ENCODE data around the gene EMCN. TPM values are rescaled to one million over a fixed set of nuclear protein-coding genes. Genes with fewer than 3 reads are reported as not detected.

Gene EMCN
- polyA plus RNA-seq, 2 of the 4 experiments (the other 2 are of a cell fraction) = not detected

GRCh38 chr4:100414016-100414790 is 103.6 kb downstream of the EMCN start:
- Histone ChIP-seq H3K4me2 (no peak overlapping the region), H3K4me1 (no peaks in the 10 kb centered on the region), H3K4me3 (no peak overlapping the region), H3K9me3 (no peaks in the 10 kb centered on the region), H3K27ac (no peak overlapping the region)
- no peak for FAIRE-seq
- 66% methylated on average over 3 of the region's 3 CpGs for WGBS (ENCODE audit: missing lambda C conversion rate)
- TF ChIP-seq ZC3H11A (IDR thresholded peaks at IDR 0.05) (no peak), HEYL (CRISPR knock-in tag; IDR thresholded peaks at IDR 0.05) (no peak), MAZ (IDR thresholded peaks at IDR 0.05; ENCODE audit: borderline replicate concordance, low read depth, low read length) (no peak), ELK1 (IDR thresholded peaks at IDR 0.05; ENCODE audit: low read depth, low read length) (no peak), USF2 (IDR thresholded peaks at IDR 0.05) (no peak), FOSB (CRISPR knock-in tag; IDR thresholded peaks at IDR 0.05) (no peak), PBX3 (IDR thresholded peaks at IDR 0.05) (no peak), HMGXB4 (CRISPR knock-in tag; IDR thresholded peaks at IDR 0.05; ENCODE audit: borderline replicate concordance) (no peak)
- POLR2A ChIA-PET = no interaction called here
- no peak for DNase-seq (ENCODE audit: low read depth in 1 of 2, low spot score in 1 of 2)
- ATAC-seq = no peak
- CTCF ChIA-PET = interaction anchor here (1.0 kb wide), 1 partner anchor 41 kb away, joined by 3 read pairs; no protein-coding TSS in a partner anchor

- CTCF ChIA-PET = no interaction called here
- ATAC-seq (no peak), FAIRE-seq (no peak), DNase-seq (ENCODE audit: low read depth in 1 of 2, low spot score in 1 of 2) (no peak)
- H3K4me2 ChIP-seq = no peak overlapping the region
- WGBS (ENCODE audit: missing lambda C conversion rate) = 30% methylated on average over 1 of the region's 1 CpG
- H3K9me3 ChIP-seq = no peaks in the 10 kb centered on the region
- H3K27ac ChIP-seq = no peak overlapping the region
- H3K4me1 ChIP-seq = no peaks in the 10 kb centered on the region
- H3K4me3 ChIP-seq = no peak overlapping the region
- POLR2A ChIA-PET = no interaction called here
- no peak for TF ChIP-seq SREBF2 (IDR thresholded peaks at IDR 0.05)
- TF ChIP-seq ZC3H11A (IDR thresholded peaks at IDR 0.05) = no peak
- TF ChIP-seq ZSCAN20 (CRISPR knock-in tag; IDR thresholded peaks at IDR 0.05) = no peak
- TF ChIP-seq EHF (CRISPR knock-in tag; IDR thresholded peaks at IDR 0.05) = no peak
- TF ChIP-seq POLR2AphosphoS2 (conservative IDR thresholded peaks at IDR 0.05; ENCODE audit: low read length) = no peak
- TF ChIP-seq EP300 (IDR thresholded peaks at IDR 0.05) = no peak
- no peak for TF ChIP-seq REST (IDR thresholded peaks at IDR 0.05)
- no peak for TF ChIP-seq RAD21 (conservative IDR thresholded peaks at IDR 0.05 in 1 of 2, IDR thresholded peaks at IDR 0.05 in 1 of 2)
- TF ChIP-seq NR3C1 (IDR thresholded peaks at IDR 0.05) = no peak
- no peak for TF ChIP-seq E2F6 (IDR thresholded peaks at IDR 0.05; ENCODE audit: borderline replicate concordance, low read depth)
- no peak for TF ChIP-seq NPAS2 (CRISPR knock-in tag; IDR thresholded peaks at IDR 0.05; ENCODE audit: borderline replicate concordance)
- TF ChIP-seq CTCF (IDR thresholded peaks at IDR 0.05) = no peak
- TF ChIP-seq HMGXB4 (CRISPR knock-in tag; IDR thresholded peaks at IDR 0.05; ENCODE audit: borderline replicate concordance) = no peak
- no peak for TF ChIP-seq CEBPB (IDR thresholded peaks at IDR 0.05)
- no peak for TF ChIP-seq BHLHE40 (IDR thresholded peaks at IDR 0.05; ENCODE audit: low read depth, low read length)
- no peak for TF ChIP-seq MAFK (IDR thresholded peaks at IDR 0.05; ENCODE audit: partially characterized antibody)
Measured at GRCh38 chr4:100391863-100392262, 126.0 kb downstream of the EMCN start.

All from A549 (cell line).